NCI-H128 (cell line): ENCODE measurements around the gene PLCL2.

Source experiments
- DNase-seq: peaks from one replicate; lab custom pipeline; 2025; ENCODE audit not compliant: unreplicated experiment; lab: John Stamatoyannopoulos, UW

The PLCL2 gene

DNA sequence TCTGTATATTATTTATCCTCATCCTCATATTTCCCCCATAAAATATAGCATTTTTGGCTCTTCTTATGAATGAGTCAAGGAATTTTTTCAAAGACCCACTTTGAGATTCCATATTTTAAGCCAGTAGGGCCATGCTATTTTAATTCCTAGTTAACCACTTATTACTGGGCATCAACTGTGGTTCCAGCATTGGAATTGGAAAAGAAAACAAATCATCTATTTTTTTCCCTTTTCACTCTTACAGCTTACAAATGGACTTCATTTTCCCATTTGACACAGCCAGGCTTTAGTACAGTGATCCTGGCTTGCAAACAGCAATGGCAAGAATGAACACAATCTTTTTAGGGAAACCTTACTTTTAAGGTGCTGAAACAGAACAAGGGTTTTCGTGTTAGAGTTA lies 19.4 kb upstream of the PLCL2 start:
- DNase-seq, result no peak

DNA sequence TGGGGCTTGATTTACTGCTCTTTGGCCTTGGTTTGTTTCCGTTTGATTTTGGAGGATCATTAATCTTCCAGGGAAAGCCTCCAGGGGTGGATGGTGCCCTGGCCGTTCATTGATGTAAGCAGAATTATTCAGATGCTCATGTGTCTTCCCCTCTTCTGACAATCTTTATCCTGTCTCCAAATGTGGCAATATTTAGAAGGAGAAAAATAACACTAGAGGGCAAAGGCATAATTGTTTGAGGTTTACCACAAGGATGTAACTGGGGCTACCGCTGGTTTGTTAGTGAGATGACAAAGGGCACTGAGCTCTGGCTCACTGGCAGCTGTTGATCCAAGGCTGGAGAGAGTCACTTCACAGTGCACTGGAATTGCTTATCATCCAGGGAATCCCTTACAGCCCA lies 18.2 kb upstream of the PLCL2 start:
- no peak for DNase-seq

DNA sequence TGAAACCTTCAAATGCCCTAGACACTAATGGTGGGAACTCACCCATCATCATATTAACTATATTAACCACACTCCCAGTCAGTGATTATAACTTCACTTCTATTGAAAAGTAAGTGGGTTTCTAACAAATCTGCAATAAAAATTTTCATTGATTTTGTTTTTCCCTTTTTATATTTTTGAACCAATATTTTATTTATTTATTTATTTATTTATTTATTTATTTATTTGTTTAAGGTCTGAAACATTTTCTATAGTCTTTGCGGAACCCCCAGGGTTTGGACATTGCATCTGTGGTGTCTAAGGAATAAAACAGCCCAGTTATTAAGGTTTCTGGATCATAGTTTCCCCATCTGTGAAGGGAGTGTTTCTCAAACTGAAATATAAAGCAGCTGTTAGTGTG lies 16.2 kb upstream of the PLCL2 start:
- DNase-seq, result no peak

DNA sequence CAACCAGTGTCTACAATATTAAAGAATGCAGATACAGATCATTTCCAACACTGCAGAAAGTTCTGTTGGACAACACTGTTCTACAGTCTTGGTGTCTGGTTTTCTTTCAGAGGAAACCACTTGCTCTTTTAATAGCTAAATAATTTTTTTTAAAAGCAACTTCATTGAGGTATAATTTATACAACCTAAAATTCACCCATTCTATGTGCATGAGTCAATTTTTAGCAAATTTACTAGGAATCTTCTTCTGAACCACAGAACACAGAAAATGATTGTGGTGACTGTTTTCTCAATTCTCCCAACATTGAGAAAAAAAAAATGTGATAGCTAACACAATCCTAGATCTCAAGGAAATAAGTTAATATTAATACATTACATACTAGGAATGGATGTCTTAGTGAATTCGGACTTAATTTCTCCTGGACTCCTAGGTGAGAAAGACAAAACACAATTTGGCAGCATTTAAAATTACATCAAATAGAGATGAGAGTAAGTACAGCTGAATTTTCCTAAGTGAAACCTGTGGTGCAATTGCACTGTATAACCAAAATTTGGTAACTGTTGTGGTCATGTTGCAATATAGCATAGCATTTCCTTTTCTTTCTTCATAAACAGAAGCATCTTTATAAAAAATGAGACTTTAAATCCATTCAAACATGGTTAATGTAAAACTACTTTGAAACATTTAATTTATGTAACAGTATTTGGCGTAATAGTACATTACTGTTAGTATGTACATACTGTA lies 15.3 kb upstream of the PLCL2 start:
- DNase-seq, result no peak

DNA sequence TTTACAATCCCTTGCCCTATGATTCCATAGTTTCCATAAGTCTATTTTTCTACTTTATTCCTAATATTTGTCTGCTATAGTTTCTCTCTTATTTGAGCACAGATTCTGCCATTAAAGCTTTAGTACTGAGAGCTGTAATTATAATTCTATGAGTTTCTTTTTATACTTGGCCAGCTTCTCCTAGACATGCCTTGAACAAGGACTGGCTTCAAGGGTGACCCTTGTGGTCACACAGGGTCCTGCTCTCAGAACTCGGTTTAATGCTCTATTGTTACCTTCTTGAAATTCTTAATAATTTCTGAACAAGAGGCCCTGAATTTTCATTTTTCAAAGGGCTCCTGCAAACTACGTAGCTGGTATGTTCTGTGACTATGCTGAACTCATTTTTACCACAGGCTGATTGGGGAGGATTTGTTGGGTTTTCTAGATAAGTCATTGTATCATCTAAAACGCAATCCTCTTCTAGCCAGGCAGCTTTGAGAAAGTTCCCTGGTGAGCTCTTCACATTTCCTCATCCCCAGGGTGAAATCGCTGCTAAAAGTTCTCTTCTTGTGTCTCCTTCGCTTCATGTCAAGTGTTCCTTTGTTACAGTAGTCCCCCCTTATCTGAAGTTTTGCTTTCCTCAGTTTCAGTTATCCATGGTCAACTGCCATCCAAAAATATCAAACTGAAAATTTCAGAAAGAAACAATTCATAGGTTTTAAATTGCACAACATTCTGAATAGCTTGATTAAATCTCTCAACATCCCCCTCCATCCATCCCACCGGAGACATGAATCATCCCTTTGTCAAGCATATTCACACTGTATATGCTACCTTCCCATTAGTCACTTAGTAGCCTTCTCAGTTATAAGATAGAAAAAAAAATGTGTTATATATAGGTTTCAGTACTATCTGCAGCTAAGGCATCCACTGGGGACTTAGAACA lies 12.6 kb upstream of the PLCL2 start:
- DNase-seq, result no peak

DNA sequence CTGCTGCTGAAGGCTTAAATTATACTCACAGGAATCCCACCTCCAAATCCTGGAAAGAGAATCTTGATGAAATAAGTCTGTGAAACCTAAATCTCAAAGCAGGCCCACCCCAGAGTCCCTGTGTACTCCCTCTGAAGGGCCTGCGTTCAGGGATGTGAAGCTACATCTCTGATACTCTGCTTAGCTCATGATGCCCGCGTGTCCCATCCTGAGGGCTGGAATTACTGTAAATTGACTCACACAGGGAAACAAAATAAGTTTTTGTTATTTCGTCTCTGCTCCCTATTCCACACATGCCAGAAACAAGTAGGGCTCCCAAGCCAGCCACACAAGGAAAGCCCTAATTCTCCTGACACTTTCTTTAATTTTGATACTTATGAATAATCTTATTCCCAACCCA lies 10.9 kb upstream of the PLCL2 start:
- DNase-seq, result no peak

DNA sequence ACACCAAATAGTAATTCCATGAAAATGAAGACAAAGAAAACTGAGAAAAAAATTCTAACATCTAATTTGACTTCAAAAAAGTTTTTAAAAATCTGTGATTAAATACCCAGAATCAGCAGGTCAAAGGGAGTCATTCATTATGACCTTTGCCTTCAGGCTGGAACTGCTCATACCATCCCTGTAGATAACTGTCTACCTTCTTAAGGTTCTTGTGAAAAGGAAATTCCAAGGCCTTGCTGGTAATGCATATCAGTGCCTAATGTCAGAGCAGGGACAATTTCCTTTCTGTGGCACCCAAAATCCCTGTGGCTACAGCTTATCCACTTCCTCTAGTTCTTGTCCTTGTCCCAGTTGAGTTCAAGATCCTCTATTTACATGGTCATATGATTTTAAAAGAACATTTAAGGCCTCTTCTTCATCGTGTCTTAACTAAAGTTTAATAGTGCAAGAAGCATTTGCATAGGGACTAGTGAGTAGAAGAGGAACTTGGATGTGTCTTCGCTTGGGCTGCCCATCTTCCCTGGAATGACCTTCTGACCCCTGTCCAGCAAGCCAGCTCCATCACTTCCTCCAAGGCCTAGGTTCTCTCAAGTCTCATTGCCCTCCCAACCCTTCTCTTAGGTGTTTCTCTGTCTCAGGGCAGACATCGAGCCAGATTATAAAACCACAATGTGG lies 8.7 kb upstream of the PLCL2 start:
- DNase-seq, result no peak

DNA sequence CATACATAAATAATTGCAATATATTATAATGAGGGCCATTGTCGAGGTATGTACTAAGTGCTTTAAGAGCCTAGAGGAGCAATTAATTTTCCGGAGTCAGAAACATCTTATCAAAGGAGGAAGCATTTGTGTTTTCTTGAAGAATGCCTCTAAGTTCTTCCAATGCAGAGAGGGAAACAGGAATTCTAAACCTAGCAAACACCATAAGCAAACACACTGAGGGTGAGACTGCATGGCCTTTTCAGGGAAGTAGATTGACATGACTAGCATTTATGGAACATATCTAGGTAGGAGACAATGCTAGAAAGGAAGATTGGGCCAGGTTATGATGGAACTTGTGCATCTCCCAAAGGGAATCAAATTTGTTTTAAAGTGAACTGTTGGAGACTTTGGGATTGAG lies 7.2 kb upstream of the PLCL2 start:
- no peak for DNase-seq

DNA sequence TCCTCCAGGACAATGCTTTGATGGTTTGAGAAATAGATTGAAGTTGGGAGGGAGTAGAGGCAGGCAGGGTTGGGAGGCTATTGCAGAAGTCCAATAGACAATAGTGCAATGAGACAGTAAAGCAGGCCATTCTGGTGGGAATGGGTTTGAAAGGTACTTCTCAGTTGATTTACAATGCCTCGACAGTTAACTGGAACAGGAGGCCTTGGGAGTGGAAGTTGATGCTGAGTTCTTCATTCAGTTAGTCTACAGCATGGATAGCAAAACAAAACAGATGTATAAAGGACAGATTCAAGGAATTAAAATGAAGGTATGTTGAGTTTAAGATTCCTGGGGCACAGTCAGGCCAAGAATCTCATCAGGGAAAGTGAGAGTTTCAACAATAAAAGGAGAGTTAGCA lies 6.8 kb upstream of the PLCL2 start:
- DNase-seq, result no peak

DNA sequence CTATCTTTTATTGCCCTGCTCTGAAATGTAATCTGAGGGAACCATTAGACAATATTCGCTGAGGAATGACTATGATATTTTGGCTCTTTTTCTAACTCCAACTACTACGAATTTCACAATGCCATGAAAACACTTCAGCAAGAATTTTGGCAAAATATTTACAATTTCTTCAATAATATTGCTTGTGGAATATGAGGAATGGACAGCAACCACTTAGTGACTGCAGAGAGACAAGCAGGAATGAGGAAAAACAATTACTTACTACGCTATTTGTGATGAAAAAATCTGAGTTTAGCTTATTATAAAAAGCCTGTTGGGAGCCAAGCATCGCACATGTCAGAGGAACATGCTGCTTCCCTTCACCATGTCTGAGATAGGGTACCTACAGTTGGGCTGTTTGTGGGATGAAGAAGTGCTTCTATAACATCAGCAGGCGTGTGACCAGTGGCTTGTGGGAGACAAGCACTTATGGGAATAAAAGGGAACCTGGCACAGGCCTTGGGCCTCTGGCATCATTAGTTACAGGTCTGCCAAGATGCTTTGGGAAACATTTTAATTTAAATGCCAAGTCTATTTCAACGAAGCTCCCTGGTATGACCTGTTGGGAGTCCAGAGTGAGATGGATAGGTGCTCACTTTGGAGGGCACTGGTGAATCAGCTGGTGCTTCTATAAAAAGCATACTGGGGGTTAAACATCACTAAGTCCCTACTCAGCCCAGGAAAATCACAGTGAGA lies 2.7 kb upstream of the PLCL2 start:
- DNase-seq, result no peak

DNA sequence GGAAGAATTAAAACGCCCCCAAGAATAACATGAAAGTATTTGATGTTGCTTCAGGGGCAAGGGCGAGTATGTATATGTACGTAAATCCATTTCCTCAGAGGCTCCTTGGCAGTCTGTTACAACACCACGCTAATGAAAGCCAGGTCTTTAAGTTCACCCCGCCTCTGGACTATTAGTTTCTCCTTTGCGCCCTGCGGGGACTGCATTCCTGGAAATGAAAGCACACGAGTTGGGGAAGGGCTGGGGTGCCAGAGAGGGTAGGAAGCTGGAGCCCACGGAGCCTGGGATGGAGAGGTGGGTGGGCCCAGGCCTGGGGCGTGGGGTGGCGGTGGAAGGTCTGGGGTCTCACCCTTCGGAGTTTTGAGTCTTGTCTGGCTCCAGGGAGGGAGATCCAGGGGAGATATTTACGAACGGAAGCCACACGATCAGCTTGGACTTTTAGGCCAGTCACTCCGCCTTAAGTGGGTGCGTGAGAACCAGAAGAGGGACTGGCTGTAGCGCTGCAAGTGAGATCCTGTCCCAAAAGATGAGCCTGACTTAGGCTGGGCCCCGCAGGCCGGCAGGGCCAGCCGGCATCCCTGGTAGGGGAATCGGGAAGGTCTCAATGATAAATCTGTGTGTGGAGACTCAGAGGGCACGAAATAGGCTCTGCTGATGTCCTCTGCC lies 1.6 kb upstream of the PLCL2 start:
- DNase-seq, result no peak

DNA sequence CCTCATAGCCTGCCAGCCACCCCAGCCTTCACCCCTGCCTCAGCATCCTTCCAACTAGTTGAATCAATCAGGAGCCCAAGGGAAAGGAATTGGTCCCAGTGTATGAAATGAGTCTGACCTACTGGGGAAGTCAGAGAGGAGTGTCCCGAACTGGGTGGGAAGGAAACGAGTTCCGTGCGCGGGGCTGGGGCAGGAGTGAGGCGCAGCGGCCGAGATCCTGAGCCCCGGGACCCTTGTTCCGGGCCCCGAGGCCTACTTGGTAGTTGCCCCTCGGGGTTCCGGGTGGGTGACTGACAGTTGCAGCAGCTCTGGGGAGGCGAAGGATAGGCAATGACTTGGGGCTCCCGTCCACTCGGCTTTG lies 1.1 kb upstream of the PLCL2 start:
- no peak for DNase-seq

DNA sequence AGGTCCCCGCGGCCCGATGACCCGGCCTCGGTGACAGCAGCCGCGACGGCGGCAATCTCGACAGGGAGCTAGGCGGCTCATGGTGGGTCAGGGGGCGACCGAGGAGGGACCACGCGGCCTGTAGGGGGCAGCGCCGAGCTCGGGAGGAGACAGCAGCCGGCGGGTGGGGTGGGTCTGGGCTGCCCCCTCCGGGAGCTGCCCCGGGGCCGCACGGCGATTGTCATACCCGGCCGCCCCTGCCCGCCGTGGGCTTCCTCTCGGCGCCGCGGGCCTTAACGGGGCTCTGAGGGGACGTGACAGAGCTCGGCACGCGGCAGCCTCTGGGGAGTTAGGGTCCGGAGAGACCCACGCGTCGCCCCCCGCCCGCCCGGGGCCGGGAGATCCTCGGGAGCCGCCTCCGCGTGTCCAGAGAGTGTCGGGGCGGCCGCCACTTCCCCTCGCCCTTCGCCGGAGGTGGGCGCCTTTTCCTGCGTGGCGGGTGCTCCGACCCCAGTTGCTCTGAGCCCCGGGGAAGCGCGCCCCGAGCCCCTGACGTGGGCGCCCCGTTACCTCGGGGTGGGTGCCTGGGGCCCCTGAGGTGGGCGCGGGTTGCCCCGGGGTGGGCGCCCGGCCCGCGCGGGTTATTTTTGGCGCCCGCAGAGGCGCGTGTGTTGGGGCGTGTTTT lies 539 bp upstream of the PLCL2 start:
- DNase-seq, result no peak

DNA sequence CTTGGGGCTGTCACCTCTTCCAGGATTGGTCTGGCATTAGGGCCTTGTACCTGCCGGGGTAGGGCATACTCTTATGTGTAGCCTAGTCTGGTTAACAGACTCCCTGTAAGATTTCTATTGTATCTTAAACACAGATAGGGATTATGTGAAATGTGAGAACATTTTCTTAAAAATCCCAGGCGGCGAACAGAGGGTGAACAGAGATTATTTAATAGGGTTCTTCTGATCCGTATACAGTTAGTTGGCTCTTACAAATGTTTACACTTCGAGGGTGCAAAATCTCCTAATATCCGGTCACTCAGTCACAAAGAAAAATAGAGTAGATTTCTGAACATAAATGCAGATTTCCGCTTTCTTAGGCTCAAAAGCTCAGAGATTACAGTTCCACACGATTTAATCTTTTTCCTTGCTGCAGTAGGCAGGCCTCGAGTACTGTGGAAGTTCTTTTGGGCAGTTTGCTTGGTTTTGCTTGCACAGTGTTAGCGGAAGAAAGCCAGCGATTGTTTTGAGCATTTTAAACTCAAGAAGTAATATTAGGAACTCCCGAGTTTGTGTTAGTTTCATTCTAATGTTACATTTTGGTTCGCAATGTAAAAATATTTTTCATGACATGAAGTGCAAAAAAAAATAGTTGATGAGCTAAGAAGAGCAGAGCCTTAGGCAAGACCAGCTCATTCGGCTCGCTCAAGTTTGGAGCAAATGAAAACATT lies 993 bp downstream of the PLCL2 start:
- DNase-seq, result no peak

DNA sequence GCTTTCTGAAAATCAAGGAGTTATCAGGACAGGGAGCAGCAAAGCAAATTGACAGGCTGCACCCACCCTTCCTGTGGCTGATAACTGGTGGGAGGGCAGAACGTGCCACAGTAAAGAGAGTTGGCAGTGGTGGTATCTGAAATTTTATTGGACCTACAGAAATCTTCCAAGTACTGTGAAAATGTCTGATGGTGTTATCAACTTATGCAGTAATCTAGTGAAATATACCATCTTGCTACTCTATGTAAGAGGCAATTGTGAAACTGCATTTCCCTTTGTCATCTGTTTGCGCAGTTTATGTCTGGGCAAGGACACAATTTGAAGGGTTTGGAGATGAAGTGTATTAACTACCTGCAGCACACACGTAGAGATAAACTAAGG lies 1.5 kb downstream of the PLCL2 start:
- no peak for DNase-seq

DNA sequence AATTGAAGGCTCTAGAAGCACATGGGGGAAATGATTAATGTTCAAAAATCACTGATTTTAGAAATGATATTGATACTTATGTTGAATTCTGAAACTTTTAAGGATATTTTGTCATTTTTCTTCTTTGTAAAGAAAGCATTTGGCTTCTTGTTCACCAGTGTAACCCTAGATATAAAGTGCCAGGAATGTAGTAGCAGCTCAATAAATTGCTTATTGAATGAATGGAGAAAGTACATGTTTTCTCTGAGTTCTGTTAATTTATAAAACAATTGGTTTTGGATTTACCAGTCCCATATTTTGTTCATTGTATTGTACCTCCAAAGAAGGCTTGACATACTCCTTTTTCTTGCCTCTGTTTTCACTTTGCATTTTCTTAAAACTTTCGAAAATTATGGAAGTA lies 2.4 kb downstream of the PLCL2 start:
- no peak for DNase-seq

DNA sequence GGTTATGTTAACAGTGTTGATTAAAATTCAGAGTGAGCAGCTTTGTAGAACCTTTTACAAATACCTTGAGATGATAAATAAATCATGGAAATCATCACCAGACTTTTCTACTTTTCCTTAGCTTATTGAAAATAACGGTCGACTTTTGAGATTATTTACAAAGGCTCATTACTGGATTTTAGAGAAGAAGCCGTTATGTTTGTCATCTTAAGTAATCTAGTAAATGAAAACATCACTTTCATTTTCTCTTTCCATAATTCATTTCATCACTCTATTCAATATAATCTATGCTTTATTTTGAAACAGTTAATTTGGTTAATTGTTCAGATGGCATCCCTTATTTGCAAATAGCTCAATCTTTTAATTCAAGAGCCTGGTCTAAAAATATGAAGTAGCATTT lies 3.6 kb downstream of the PLCL2 start:
- DNase-seq, result no peak

DNA sequence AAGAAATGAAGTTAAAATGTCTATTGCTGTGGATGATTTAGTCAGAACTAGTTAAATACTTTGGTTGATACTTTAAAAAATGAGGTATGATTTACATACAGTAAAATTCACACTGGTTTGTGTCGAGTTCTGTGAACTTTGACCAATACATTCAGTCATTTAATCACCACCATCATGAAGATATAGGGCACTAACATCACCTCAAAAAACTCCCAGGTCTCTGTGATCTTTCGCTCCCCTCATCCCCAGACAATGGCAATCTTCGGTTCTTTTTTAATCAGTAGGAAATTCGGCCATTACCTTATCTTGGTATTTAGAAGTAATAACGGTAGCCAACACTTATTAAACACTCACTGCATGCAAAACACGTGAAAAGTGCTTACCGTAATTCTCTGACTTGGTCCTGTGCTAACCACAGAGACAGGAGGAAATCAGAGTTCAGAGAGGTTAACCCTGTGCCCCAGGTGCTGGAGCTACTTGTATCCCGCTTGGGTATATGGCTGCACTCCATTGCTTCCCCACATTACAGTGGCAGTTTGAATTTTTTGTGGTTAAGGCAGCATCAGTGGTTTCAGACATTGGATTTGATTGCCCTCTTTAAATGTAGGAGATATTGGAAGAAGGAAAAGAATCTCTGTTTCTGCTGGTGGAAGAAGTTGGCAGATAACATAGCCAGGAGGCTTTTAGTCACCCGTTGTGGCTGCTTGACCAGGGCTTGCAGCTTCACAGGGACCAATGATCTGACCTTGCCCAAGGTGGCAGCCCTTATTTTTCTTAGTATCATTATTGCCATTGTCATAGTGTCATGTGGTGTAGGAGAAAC lies 4.2 kb downstream of the PLCL2 start:
- no peak for DNase-seq
